Right lobe of liver (tissue), 6 donors: ENCODE results near the gene GOPC. TPM values are rescaled to one million over a fixed set of nuclear protein-coding genes. Genes with fewer than 3 reads are reported as not detected.
A peak's percentile ranks its signal among the peaks of the same experiment; 100 is the strongest.

ENCODE experiments used
- ATAC-seq, 4 donors: fragments of 200-7000 bp; cut with Tn5 transposase; one replicate each; pipeline ENCODE4 v1.9.1; 2020; ENCODE audit warnings: mild to moderate bottlenecking in 4 of 4, moderate library complexity in 4 of 4
- DNase-seq, 3 donors: peaks; one replicate each; pipeline ENCODE4 v3.0.0-alpha.2; 2020
- H3K27ac ChIP-seq, 3 donors: fragments of 200-600 bp; one replicate each; pipeline ENCODE4 v1.8.0; 2022
- H3K27me3 ChIP-seq, 2 donors: fragments of 200-600 bp; one replicate each; pipeline ENCODE4 v1.8.0; 2022
- H3K36me3 ChIP-seq, 4 donors: fragments of 200-600 bp; sonication (generic) in 1 of 4; one replicate each; pipeline versions ENCODE4 v1.5.1 to v1.8.0; 2017 to 2022; ENCODE audit warnings: control low read depth in 1 of 4
- H3K4me1 ChIP-seq, 4 donors: fragments of 200-600 bp; sonication (generic) in 1 of 4; one replicate each; pipeline versions ENCODE4 v1.5.1 to v1.8.0; 2017 to 2022; ENCODE audit warnings: control low read depth in 1 of 4
- H3K4me3 ChIP-seq, 3 donors: fragments of 200-600 bp; one replicate each; pipeline ENCODE4 v1.8.0; 2022
- H3K9me3 ChIP-seq, 4 donors: fragments of 200-600 bp; sonication (generic) in 1 of 4; one replicate each; pipeline versions ENCODE4 v1.5.1 to v1.8.0; 2017 to 2022; ENCODE audit warnings: control low read depth in 1 of 4
- CTCF ChIP-seq, 4 donors: fragments of 200-600 bp in 3 of 4; fragments of 450-650 bp in 1 of 4; IDR thresholded peaks; one replicate each; pipeline versions ENCODE4 v1.5.1 to v1.8.0; 2016 to 2022; ENCODE audit warnings: antibody characterized with exemption in 4 of 4, mild to moderate bottlenecking in 2 of 4
- POLR2A ChIP-seq: fragments of 450-650 bp; IDR thresholded peaks from one replicate; pipeline ENCODE4 v1.6.1; 2017; ENCODE audit warnings: antibody characterized with exemption, mild to moderate bottlenecking
- WGBS: methylation state at CpG from one replicate; pipeline ENCODE4 v1.1.6; 2018; ENCODE audit warnings: low coverage, low lambda C conversion rate; ENCODE audit not compliant: insufficient coverage; ENCODE audit errors: missing lambda C conversion rate; 5-methylcytosine and 5-hydroxymethylcytosine counted together
- intact Hi-C, 2 donors: fragments of 100-400 bp; cut with DNase I; formaldehyde crosslinking; loops; one replicate each; pipeline versions ENCODE4 v1.11.2 to v1.14.1; 2022
- total RNA-seq, 6 experiments: library from RNA; depleted of rRNA in 2 of 6; stranded (reverse); fragments of >200 nt in 2 of 6; fragmentation: NEBNext Ultra II Directional in 3 of 6; extraction: Animal tissue kit (Norgen Biotek cat#: 25700) in 3 of 6; gene quantifications; one replicate each; pipeline versions ENCODE4 v1.1.0 to v1.2.4, GENCODE V29; 2016 to 2023
- donor health status: DM: no; HTN: yes; CAD: no.
- donor health status: DM: no; HTN: no; CAD: no.
- donor health status: DM: no; HTN: no; CAD: no.
- donor health status: DM: no; HTN: yes; CAD: no.
- donor health status: DM: no; HTN: yes; CAD: no.

GOPC gene
- total RNA-seq, 6 experiments from 2014 or later = 8.3 to 10.7 (median 10.1) TPM

DNA sequence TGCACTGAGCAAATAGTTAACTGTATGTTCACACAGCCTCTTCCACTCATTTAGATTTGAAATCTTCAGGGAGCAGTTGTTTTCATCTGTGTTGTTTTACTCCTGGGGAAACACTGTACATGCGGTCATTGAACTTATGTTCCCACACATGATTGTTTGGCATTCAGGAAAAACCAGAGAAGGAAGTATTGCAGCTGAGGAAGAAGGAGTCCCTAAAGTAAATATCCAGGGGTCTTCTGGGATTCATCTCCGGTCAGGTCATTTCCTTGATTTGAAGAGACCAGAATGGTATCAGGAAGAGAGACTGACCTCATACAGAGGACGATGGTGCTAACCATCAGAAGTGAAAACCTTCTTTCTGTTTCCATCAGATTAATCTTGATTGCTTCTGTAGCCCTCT is 67.3 kb downstream of the GOPC start:
- Histone ChIP-seq H3K9me3 (no peaks in the 10 kb centered on the region), H3K36me3 (peaks cover 0 to 5% (median 0%) of the 10 kb centered on the region in 4 donors), H3K4me1 (peaks cover 0 to 34% (median 17%) of the 10 kb centered on the region in 4 donors), H3K27me3 (no peaks in the 10 kb centered on the region), H3K27ac (peak overlapping the region in 2 of 3 donors; percentile 11 to 29), H3K4me3 (no peak overlapping the region)
- ATAC-seq = peak; percentile 81 to 91 (median 86)
- WGBS = 13% methylated on average over 3 of the region's 3 CpGs
- intact Hi-C loops = no loop called here
- DNase-seq = no peak
- no peak for TF ChIP-seq CTCF (IDR thresholded peaks at IDR 0.05)
- TF ChIP-seq POLR2A = no peak

GRCh38 chr6:117533775-117534174 is 68.5 kb downstream of the GOPC start:
- intact Hi-C loops = no loop called here
- 79% methylated on average over 2 of the region's 4 CpGs for WGBS
- Histone ChIP-seq H3K27ac (peak overlapping the region in 1 of 3 donors; percentile 11), H3K27me3 (no peaks in the 10 kb centered on the region), H3K36me3 (no peaks in the 10 kb centered on the region), H3K4me3 (no peak overlapping the region), H3K4me1 (peaks cover 0 to 38% (median 17%) of the 10 kb centered on the region in 4 donors), H3K9me3 (no peaks in the 10 kb centered on the region)
- ATAC-seq (peak in 2 of 4 donors; percentile 10 to 13), DNase-seq (no peak)
- no peak for TF ChIP-seq CTCF (IDR thresholded peaks at IDR 0.05)
- no peak for TF ChIP-seq POLR2A

GRCh38 chr6:117531809-117532725 is 70.2 kb downstream of the GOPC start:
- no peak for ATAC-seq
- WGBS = 88% methylated on average over 5 of the region's 5 CpGs
- Histone ChIP-seq H3K9me3 (no peaks in the 10 kb centered on the region), H3K4me1 (peaks cover 0 to 41% (median 19%) of the 10 kb centered on the region in 4 donors), H3K27me3 (no peaks in the 10 kb centered on the region), H3K4me3 (no peak overlapping the region), H3K36me3 (no peaks in the 10 kb centered on the region), H3K27ac (no peak overlapping the region)
- DNase-seq = no peak
- intact Hi-C loops = no loop called here
- TF ChIP-seq POLR2A = no peak
- TF ChIP-seq CTCF (IDR thresholded peaks at IDR 0.05) = no peak

- Histone ChIP-seq H3K27ac (peak overlapping the region in 2 of 3 donors; percentile 13 to 21), H3K4me1 (peaks cover 0 to 41% (median 19%) of the 10 kb centered on the region in 4 donors), H3K4me3 (no peak overlapping the region), H3K27me3 (no peaks in the 10 kb centered on the region), H3K9me3 (no peaks in the 10 kb centered on the region), H3K36me3 (no peaks in the 10 kb centered on the region)
- no peak for DNase-seq
- intact Hi-C loops = no loop called here
- WGBS = 65% methylated on average over 6 of the region's 6 CpGs
- ATAC-seq = no peak
- TF ChIP-seq CTCF (IDR thresholded peaks at IDR 0.05) = no peak
- TF ChIP-seq POLR2A = no peak
Observed at GRCh38 chr6:117531346-117531745, 71.0 kb downstream of the GOPC start.
